GM12878 (cell line): Measurements from ENCODE around the gene TCOF1. TPM values are rescaled to one million over a fixed set of nuclear protein-coding genes. Genes with fewer than 3 reads are reported as not detected.

Source experiments
- ATAC-seq: fragments of 200-7000 bp; cut with Tn5 transposase; 3 replicates; pipeline ENCODE4 v1.9.1; 2020; ENCODE audit warnings: mild to moderate bottlenecking, moderate library complexity
- BruUV-seq: library from RNA; stranded (reverse); fragments of 400-500 nt; replicated peaks from 2 replicates; lab custom pipeline; 2021; lab: Mats Ljungman, UMichigan
- CTCF ChIA-PET: fragments of 300-600 bp; sonication (Branson Sonifier 250); formaldehyde crosslinking; extraction: SDS; loops from one replicate; lab custom pipeline; 2021; ENCODE audit warnings: inconsistent platforms; lab: Yijun Ruan, JAX
- POLR2A ChIA-PET: fragments of 350-600 bp; formaldehyde crosslinking; extraction: SDS; loops from one replicate; lab custom pipeline; 2021; ENCODE audit warnings: inconsistent platforms; lab: Charles Lee
- RAD21 ChIA-PET: fragments of 300-600 bp; sonication (Branson Sonifier 250); formaldehyde crosslinking; loops from one replicate; lab custom pipeline; 2023; ENCODE audit warnings: antibody characterized with exemption; ENCODE audit not compliant: unreplicated experiment; lab: Charles Lee
- SMC1A ChIA-PET: fragments of 300-600 bp; sonication (Branson Sonifier 250); formaldehyde crosslinking; loops from one replicate; lab custom pipeline; 2023; ENCODE audit not compliant: unreplicated experiment, uncharacterized antibody; lab: Charles Lee
- DNase-seq: peaks from one replicate; pipeline ENCODE4 v3.0.0-alpha.2; 2011; ENCODE audit warnings: low read depth, low spot score
- FAIRE-seq: peaks from 3 replicates; lab custom pipeline; 2011; peaks lifted over from hg19 to GRCh38; lab: Jason Lieb, UNC
- H2AFZ ChIP-seq: 2 replicates; pipeline ENCODE4 v1.6.0; 2011; ENCODE audit warnings: low read depth, low read length, control low read depth; ENCODE audit not compliant: control insufficient read depth
- H3K27ac ChIP-seq: 2 replicates; pipeline ENCODE4 v1.5.1; 2011; ENCODE audit warnings: control low read depth; ENCODE audit not compliant: control insufficient read depth, insufficient read depth
- H3K27me3 ChIP-seq, 2 experiments: replicated peaks in 1 of 2; 2 replicates each; pipeline versions ENCODE4 v1.6.0 to v1.6.1; 2011; ENCODE audit warnings: low read length in 1 of 2; ENCODE audit not compliant: control insufficient read depth in 2 of 2, insufficient read depth in 2 of 2
- H3K36me3 ChIP-seq, 2 experiments: 2 replicates each; pipeline ENCODE4 v1.5.1; 2011; ENCODE audit warnings: low read length in 1 of 2; ENCODE audit not compliant: control insufficient read depth in 2 of 2, insufficient read depth in 2 of 2
- H3K4me1 ChIP-seq: 2 replicates; pipeline ENCODE4 v1.6.1; 2011; ENCODE audit warnings: mild to moderate bottlenecking, low read length, moderate library complexity, mixed read lengths; ENCODE audit not compliant: control insufficient read depth, insufficient read depth
- H3K4me2 ChIP-seq: 2 replicates; pipeline ENCODE4 v1.6.0; 2011; ENCODE audit warnings: control low read depth; ENCODE audit not compliant: control insufficient read depth, insufficient read depth
- H3K4me3 ChIP-seq: fragments of 200-600 bp; sonication (generic); 2 replicates; pipeline ENCODE4 v1.5.1; 2016
- H3K79me2 ChIP-seq: 2 replicates; pipeline ENCODE4 v1.6.0; 2011; ENCODE audit warnings: low read length; ENCODE audit not compliant: control insufficient read depth, insufficient read depth
- H3K9ac ChIP-seq: 2 replicates; pipeline ENCODE4 v1.8.0; 2011; ENCODE audit warnings: low read length, control low read depth, mixed read lengths; ENCODE audit not compliant: control insufficient read depth, insufficient read depth
- H3K9me3 ChIP-seq: replicated peaks from 3 replicates; pipeline ENCODE4 v1.5.1; 2011; ENCODE audit warnings: mild to moderate bottlenecking, low read length; ENCODE audit not compliant: control insufficient read depth, insufficient read depth
- H4K20me1 ChIP-seq: 2 replicates; pipeline ENCODE4 v1.6.0; 2011; ENCODE audit not compliant: control insufficient read depth, insufficient read depth
- ASH2L ChIP-seq: fragments of 300-600, 200-600 bp; sonication (generic); IDR thresholded peaks from 2 replicates; pipeline ENCODE4 v1.6.1; 2017; ENCODE audit warnings: low read depth, mild to moderate bottlenecking, borderline replicate concordance
- KAT2A ChIP-seq: conservative IDR thresholded peaks from 2 replicates; pipeline ENCODE4 v1.6.1; 2011; ENCODE audit warnings: low read depth, low read length; ENCODE audit not compliant: control insufficient read depth
- KDM1A ChIP-seq: fragments of 200-600 bp; sonication (generic); IDR thresholded peaks from 2 replicates; pipeline ENCODE4 v1.6.1; 2016; ENCODE audit warnings: borderline replicate concordance
- MAX ChIP-seq: IDR thresholded peaks from 2 replicates; pipeline ENCODE4 v1.6.1; 2012; ENCODE audit warnings: low read depth, low read length, improper control_type of control experiment
- NR2C2 ChIP-seq: IDR thresholded peaks from 2 replicates; pipeline ENCODE4 v1.6.1; 2011; ENCODE audit warnings: borderline replicate concordance, low read depth; ENCODE audit not compliant: control insufficient read depth, insufficient read length
- NRF1 ChIP-seq: conservative IDR thresholded peaks from 2 replicates; pipeline ENCODE4 v1.6.1; 2011; ENCODE audit warnings: mild to moderate bottlenecking, low read depth, low read length, improper control_type of control experiment
- PRDM15 ChIP-seq: fragments of 450-650 bp; formaldehyde crosslinking; IDR thresholded peaks from 2 replicates; pipeline ENCODE4 v1.4.0; 2020; ENCODE audit warnings: mild to moderate bottlenecking, moderate library complexity
- ZBED1 ChIP-seq: IDR thresholded peaks from 2 replicates; pipeline ENCODE4 v1.6.1; 2016; ENCODE audit warnings: borderline replicate concordance
- ZNF622 ChIP-seq: fragments of 450-650 bp; IDR thresholded peaks from 2 replicates; pipeline ENCODE4 v1.6.1; 2017; ENCODE audit warnings: mild to moderate bottlenecking, inconsistent platforms
- WGBS: methylation state at CpG from one replicate; pipeline ENCODE4 v1.1.6; 2016; ENCODE audit warnings: low lambda C conversion rate; ENCODE audit not compliant: insufficient replicate concordance, insufficient coverage; ENCODE audit errors: missing lambda C conversion rate; 5-methylcytosine and 5-hydroxymethylcytosine counted together
- in situ Hi-C: fragments of 300-500 bp; cut with MboI; formaldehyde crosslinking; loops from 9 replicates; pipeline ENCODE4 v1.14.3; 2018; ENCODE audit warnings: mixed read lengths
- intact Hi-C: fragments of 100-400 bp; cut with micrococcal nuclease; formaldehyde crosslinking; loops from one replicate; pipeline ENCODE4 v1.14.2; 2022; ENCODE audit not compliant: unreplicated experiment
- polyA plus RNA-seq, 11 experiments: library from polyadenylated mRNA; depleted of rRNA in 4 of 11; unstranded in 6 of 11; stranded (reverse) in 5 of 11; fragments of >200 nt; fragmentation: Nextera tagmentation in 4 of 11; fragmentation: Illumina TruSeq in 1 of 11; extraction: Ambion mirVana in 4 of 11; extraction: Trizol in 1 of 11; gene quantifications; 1 replicate in 1 of 11; 2 replicates in 10 of 11; pipeline versions ENCODE4 v1.2.1 to v1.2.3, GENCODE V29; 2011 to 2016; ENCODE audit warnings: inconsistent platforms in 2 of 11, missing spikeins in 2 of 11, low read depth in 1 of 11
- total RNA-seq, 4 experiments: library from RNA; depleted of rRNA in 3 of 4; stranded (reverse); fragments of >200 nt in 3 of 4; fragmentation: Illumina TruSeq in 1 of 4; extraction: Trizol in 1 of 4; gene quantifications; 2 replicates each; pipeline versions ENCODE4 v1.2.1 to v1.2.3, GENCODE V29; 2013 to 2021

The TCOF1 gene
- total and polyA plus RNA-seq, 10 of the 15 experiments (the other 5 are each of a cell fraction or from before 2014, with no cell fraction given): 8.7 to 83.9 (median 38.9) TPM

- H3K9me3 ChIP-seq: no peaks in the 10 kb centered on the region
- ChIA-PET SMC1A (no interaction called here), POLR2A (no interaction called here), CTCF (interaction anchor here (0.6 to 2.6 kb wide), 3 partner anchors 36 to 67 kb away, joined by 3 to 6 read pairs (median 3); no protein-coding TSS in a partner anchor), RAD21 (no interaction called here)
- no peak; the same call in 2 of the 3 replicates for ATAC-seq
- H2AFZ ChIP-seq: no peak overlapping the region
- no peak overlapping the region for H3K9ac ChIP-seq
- no peak overlapping the region for H3K4me2 ChIP-seq
- H3K27me3 ChIP-seq: no peaks in the 10 kb centered on the region
- no peaks in the 10 kb centered on the region for H3K79me2 ChIP-seq
- intact Hi-C loops (no loop called here), in situ Hi-C loops (no loop called here)
- BruUV-seq: no TSS peak
- no peak overlapping the region for H3K27ac ChIP-seq
- FAIRE-seq: no peak
- TF ChIP-seq NRF1 (no peak), MAX (no peak), ASH2L (no peak), KAT2A (no peak), KDM1A (no peak), ZNF622 (no peak), ZBED1 (no peak), NR2C2 (no peak), PRDM15 (CRISPR knock-in tag) (no peak)
- no peaks in the 10 kb centered on the region for H3K4me1 ChIP-seq
- no peak overlapping the region for H3K4me3 ChIP-seq
- no peak for DNase-seq
- peaks cover 42 to 54% of the 10 kb centered on the region in 2 experiments for H3K36me3 ChIP-seq
- WGBS: 82% methylated on average over 14 of the region's 15 CpGs
- no peaks in the 10 kb centered on the region for H4K20me1 ChIP-seq
Observed at GRCh38 chr5:150386024-150386855, 28.7 kb downstream of the TCOF1 start.
